Activated naive CD4-positive, alpha-beta T cell treated with anti-CD3 and anti-CD28 coated beads for 36 hours (primary cell): ENCODE data around the gene FAM120B. TPM values are rescaled to one million over a fixed set of nuclear protein-coding genes. Genes with fewer than 3 reads are reported as not detected.
"Not testable (repeated sequence)": the region's sequence is repeated elsewhere in the genome, so short reads cannot be mapped to it uniquely, and the experiment has no call there.

ENCODE experiments used
- CTCF ChIA-PET: fragments of 350-600 bp; sonication (Branson Sonifier 250); formaldehyde crosslinking; loops from one replicate; lab custom pipeline; 2021; ENCODE audit warnings: antibody characterized with exemption; lab: Charles Lee
- DNase-seq: peaks from one replicate; pipeline ENCODE4 v3.0.0-alpha.2; 2020
- H3K27ac Mint-ChIP-seq: one replicate; pipeline ENCODE4 v1.8.0; 2021; ENCODE audit warnings: mild to moderate bottlenecking, mixed read lengths
- H3K27me3 Mint-ChIP-seq: one replicate; pipeline ENCODE4 v1.8.0; 2021; ENCODE audit warnings: low read depth, mixed read lengths
- H3K36me3 Mint-ChIP-seq: one replicate; pipeline ENCODE4 v1.8.0; 2021; ENCODE audit warnings: low read depth, mixed read lengths
- H3K4me1 Mint-ChIP-seq: one replicate; pipeline ENCODE4 v1.8.0; 2021; ENCODE audit warnings: low read depth, mixed read lengths
- H3K4me3 Mint-ChIP-seq: one replicate; pipeline ENCODE4 v1.8.0; 2021; ENCODE audit warnings: mild to moderate bottlenecking, moderate library complexity, mixed read lengths
- H3K9me3 Mint-ChIP-seq: one replicate; pipeline ENCODE4 v1.8.0; 2021; ENCODE audit warnings: mixed read lengths
- intact Hi-C: fragments of 100-400 bp; cut with micrococcal nuclease; formaldehyde crosslinking; loops from one replicate; pipeline ENCODE4 v1.15.1; 2023
- total RNA-seq, 2 experiments: library from RNA; stranded (reverse); gene quantifications; one replicate each; pipeline ENCODE4 v1.2.3, GENCODE V29; 2021

Gene FAM120B
- total RNA-seq, 2 experiments from 2014 or later = 15.5 to 16.1 TPM

DNA sequence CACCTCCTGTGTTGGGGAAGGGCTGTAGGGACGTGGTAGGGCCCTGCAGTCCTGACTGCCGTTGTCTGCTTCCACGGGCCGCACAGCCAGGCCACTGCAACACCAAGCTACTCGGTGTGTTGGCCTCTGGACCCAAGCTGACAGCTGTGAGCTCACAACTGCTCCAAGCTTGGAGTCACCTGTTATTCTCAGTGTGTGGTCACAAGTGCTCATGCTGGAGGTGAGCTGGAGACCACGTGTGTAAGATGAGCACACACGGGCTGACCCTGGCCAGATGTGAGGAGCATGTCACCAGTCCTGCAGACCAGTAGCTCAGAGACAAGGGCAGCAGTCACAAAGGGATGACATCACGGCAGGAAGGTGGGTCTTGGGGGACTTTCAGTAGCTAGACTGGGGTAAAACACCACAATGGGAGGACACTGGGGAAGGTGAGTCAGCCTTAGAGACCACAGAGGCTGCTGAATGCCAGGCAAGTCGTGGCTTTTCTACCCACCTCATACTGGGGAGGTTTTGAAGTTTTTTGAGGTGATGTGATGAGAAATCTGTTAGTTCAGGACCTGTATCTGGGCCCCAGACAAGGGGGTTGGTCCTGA lies 87.3 kb downstream of the FAM120B start:
- H3K4me1 Mint-ChIP-seq = peaks cover 4% of the 10 kb centered on the region

DNA sequence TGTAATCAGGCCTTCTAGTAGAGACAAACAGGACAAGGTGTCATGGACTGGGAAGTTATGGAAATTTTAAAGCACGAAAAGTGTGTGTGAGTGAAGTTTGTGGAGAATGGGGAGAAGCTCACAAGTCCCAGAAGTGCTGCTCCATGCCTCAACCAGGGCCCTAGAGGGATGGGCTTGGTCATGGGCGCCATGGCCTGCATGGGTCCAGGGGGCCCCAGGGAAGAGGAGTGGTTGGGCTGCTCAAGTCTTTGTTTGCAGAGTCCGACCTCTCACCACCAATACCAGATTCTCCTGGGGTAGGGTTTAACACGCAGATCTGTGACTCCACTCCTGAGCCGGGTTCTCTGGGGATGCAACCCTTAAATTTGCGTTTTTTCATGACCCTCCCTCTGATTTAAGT lies 88.4 kb downstream of the FAM120B start:
- H3K36me3 Mint-ChIP-seq = peaks cover 32% of the 10 kb centered on the region
- H3K4me1 Mint-ChIP-seq = peaks cover 4% of the 10 kb centered on the region
- no peaks in the 10 kb centered on the region for H3K27me3 Mint-ChIP-seq
- H3K4me3 Mint-ChIP-seq = no peak overlapping the region
- intact Hi-C loops = no loop called here
- no peak for DNase-seq
- no peak overlapping the region for H3K27ac Mint-ChIP-seq
- H3K9me3 Mint-ChIP-seq = no peaks in the 10 kb centered on the region
- CTCF ChIA-PET = no interaction called here

More for the DNA sequence above, 87.3 kb downstream of the FAM120B start:
- CTCF ChIA-PET = no interaction called here
- H3K36me3 Mint-ChIP-seq = peaks cover 39% of the 10 kb centered on the region
- H3K27ac Mint-ChIP-seq = peak overlapping the region; percentile 77
- peak; percentile 44 for DNase-seq
- no peaks in the 10 kb centered on the region for H3K27me3 Mint-ChIP-seq
- no peaks in the 10 kb centered on the region for H3K9me3 Mint-ChIP-seq
- intact Hi-C loops = no loop called here
- H3K4me3 Mint-ChIP-seq = no peak overlapping the region

DNA sequence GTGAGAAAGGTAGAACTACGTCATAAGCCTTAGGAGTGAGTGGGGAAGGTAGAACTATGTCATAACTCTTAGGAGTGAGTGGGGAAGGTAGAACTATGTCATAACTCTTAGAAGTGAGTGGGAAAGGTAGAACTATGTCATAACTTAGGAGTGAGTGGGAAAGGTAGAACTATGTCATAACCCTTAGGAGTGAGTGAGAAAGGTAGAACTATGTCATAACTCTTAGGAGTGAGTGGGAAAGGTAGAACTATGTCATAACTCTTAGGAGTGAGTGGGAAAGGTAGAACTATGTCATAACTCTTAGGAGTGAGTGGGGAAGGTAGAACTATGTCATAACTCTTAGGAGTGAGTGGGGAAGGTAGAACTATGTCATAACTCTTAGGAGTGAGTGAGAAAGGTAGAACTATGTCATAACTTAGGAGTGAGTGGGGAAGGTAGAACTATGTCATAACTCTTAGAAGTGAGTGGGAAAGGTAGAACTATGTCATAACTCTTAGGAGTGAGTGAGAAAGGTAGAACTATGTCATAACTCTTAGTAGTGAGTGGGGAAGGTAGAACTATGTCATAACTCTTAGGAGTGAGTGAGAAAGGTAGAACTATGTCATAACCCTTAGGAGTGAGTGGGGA lies 92.3 kb downstream of the FAM120B start:
- H3K36me3 Mint-ChIP-seq = peaks cover 32% of the 10 kb centered on the region
- H3K27ac Mint-ChIP-seq, CTCF ChIA-PET, H3K9me3 Mint-ChIP-seq, H3K4me1 Mint-ChIP-seq, intact Hi-C loops, DNase-seq, H3K4me3 Mint-ChIP-seq, H3K27me3 Mint-ChIP-seq: not testable (repeated sequence)

DNA sequence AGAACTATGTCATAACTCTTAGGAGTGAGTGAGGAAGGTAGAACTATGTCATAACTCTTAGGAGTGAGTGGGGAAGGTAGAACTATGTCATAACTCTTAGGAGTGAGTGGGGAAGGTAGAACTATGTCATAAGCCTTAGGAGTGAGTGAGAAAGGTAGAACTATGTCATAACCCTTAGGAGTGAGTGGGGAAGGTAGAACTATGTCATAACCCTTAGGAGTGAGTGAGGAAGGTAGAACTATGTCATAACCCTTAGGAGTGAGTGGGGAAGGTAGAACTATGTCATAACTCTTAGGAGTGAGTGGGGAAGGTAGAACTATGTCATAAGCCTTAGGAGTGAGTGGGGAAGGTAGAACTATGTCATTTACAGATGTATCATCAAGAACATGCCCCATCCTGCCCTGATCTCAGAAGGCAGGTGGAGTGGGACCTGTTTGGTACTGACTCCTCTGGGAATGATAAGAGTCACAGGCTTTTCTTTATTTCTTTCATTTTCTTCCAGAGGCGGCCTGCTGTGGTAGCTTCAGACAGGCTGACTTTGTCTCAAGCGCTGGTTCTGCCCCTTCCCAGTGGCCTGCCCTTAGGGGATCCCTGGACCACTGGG lies 93.5 kb downstream of the FAM120B start:
- H3K4me1 Mint-ChIP-seq, H3K9me3 Mint-ChIP-seq, H3K27ac Mint-ChIP-seq, intact Hi-C loops, H3K27me3 Mint-ChIP-seq, DNase-seq, CTCF ChIA-PET, H3K4me3 Mint-ChIP-seq: not testable (repeated sequence)
- peaks cover 31% of the 10 kb centered on the region for H3K36me3 Mint-ChIP-seq

DNA sequence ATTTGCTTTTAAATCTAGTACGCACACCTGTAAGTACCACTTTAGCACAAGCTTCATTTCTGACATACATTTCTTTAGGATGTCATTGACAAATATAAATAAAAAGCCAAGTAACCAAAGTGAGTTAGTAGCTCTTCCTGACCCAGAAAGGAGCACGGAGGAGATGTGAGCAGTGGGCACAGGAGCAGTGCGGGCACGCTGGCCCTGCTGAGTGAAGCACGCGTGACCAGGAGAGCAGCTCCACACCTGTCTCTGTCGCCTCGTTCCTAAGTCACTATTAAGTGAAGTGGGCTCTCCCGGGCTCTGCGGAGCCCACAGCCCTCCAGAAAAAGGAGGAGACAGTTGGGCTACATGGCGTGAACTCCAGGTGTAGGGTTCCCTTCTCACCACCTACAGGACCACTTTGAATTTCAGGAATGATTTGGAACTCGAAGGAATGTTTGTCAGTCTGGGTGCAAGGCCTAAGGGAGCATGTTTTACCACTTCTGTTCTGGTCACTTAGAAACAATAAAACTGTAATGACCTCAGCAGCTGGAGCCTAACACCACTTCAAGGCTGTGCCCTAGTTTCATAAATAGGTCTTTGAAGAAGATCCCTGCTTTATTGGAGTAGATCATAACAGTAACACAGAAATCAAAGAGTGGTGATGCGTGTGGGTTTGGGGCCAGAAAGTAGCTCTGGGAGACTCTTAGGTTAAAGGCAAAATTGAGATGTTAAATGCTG lies 95.9 kb downstream of the FAM120B start:
- H3K27me3 Mint-ChIP-seq = no peaks in the 10 kb centered on the region

DNA sequence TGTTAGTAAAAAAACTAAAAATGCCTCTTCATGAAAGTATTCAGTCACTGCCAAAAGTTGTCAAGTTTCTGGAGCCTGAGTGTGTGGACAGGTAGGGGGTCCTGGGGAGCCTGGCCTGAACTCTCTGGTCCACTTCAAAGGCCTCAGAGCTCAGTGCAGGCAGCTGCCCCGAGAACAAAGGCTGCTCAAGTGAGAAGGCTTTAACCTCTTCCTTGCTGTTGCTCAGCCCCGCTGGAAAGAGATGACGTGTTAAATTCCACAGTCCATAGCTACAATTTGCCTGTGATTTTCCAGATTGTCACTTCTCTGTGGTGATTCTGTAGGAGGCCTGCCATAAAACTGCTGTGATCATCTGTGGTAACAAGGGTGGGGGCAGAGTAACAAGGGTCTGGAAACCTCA lies 96.9 kb downstream of the FAM120B start:
- Mint-ChIP-seq H3K4me3 (no peak overlapping the region), H3K9me3 (no peaks in the 10 kb centered on the region), H3K4me1 (no peaks in the 10 kb centered on the region), H3K27ac (no peak overlapping the region), H3K36me3 (peaks cover 38% of the 10 kb centered on the region), H3K27me3 (no peaks in the 10 kb centered on the region)
- intact Hi-C loops = no loop called here
- CTCF ChIA-PET = no interaction called here
- DNase-seq = no peak

More for the DNA sequence above, 95.9 kb downstream of the FAM120B start:
- no peaks in the 10 kb centered on the region for H3K9me3 Mint-ChIP-seq
- DNase-seq = no peak
- H3K4me3 Mint-ChIP-seq = no peak overlapping the region
- peaks cover 38% of the 10 kb centered on the region for H3K36me3 Mint-ChIP-seq
- H3K27ac Mint-ChIP-seq = no peak overlapping the region
- CTCF ChIA-PET = no interaction called here
- H3K4me1 Mint-ChIP-seq = no peaks in the 10 kb centered on the region
- intact Hi-C loops = no loop called here

DNA sequence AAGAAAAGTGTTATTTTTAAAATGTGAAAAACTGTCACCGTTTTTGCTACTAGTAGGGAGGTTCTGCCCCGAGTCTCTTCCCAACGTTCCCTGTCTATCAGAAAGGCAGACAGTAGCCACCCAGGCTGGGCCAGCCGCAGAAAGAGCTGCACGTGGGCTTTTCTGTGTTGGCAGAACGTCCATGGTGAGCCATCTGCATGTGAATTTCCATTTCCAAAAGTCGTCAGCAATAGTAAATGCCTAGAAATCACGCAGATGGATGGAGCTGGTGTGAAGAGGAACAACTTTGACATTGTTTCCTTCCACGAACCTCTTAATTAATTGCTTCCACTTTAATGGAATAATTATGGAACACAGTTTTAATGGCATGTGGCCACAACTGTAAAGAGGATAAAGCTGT lies 97.5 kb downstream of the FAM120B start:
- no peaks in the 10 kb centered on the region for H3K4me1 Mint-ChIP-seq
- H3K9me3 Mint-ChIP-seq = no peaks in the 10 kb centered on the region
- no peak overlapping the region for H3K4me3 Mint-ChIP-seq
- H3K36me3 Mint-ChIP-seq = peaks cover 38% of the 10 kb centered on the region
- no peak for DNase-seq
- H3K27ac Mint-ChIP-seq = no peak overlapping the region
- CTCF ChIA-PET = no interaction called here
- H3K27me3 Mint-ChIP-seq = no peaks in the 10 kb centered on the region
- intact Hi-C loops = no loop called here

DNA sequence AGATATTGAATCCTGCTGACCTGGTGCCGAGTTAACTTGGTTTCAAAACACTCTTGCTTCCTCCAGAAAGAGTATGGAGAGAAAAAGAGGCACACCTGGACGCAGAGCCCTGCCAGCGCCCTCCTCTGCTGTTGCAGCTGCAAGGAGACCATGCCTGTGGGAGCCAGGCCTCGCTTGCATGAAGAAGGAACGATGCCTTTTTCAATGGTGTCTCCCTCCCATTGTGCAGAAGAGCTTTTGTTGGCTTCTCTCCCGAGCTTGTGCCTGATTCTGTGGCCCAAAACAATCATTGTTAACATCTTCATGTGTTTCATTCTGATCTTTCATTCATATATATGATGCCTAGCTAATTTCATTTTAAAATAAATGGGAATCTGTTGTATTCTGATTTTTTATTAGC lies 98.1 kb downstream of the FAM120B start:
- Mint-ChIP-seq H3K36me3 (peaks cover 38% of the 10 kb centered on the region), H3K27me3 (no peaks in the 10 kb centered on the region), H3K4me3 (no peak overlapping the region), H3K9me3 (no peaks in the 10 kb centered on the region), H3K4me1 (no peaks in the 10 kb centered on the region), H3K27ac (no peak overlapping the region)
- intact Hi-C loops = no loop called here
- no peak for DNase-seq
- CTCF ChIA-PET = no interaction called here

DNA sequence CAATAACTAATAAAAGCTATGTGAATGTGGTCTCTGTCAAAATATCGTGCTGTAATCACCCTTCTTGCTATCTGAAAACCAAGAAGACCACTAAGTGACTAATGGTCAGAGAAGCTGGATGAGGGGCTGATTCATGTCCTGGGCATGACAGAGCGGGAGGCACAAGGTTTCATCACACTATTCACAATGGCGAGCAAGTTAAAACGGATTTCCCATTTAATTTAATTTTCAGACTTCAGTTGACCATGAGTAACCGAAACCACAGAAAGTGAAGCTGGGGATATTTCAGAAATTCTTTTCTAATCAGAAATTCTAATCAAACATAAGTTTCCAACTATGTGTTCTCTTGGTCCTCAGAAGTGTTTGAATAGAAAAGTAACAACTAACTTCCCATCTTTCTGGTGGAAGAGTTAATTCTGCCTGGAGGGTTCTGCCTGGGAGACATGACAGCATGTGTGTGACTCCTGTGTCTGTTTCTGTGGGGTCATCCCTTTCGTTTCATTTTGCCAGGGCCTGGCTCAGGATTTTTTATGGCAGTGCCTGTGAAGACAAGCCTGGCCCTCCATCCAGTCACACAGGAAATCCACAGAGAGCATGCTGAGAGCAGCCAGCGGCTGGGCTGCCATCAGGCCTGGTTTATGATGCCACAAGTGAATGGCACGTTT lies 98.9 kb downstream of the FAM120B start:
- Mint-ChIP-seq H3K4me1 (no peaks in the 10 kb centered on the region), H3K27ac (no peak overlapping the region), H3K9me3 (no peaks in the 10 kb centered on the region), H3K27me3 (no peaks in the 10 kb centered on the region), H3K36me3 (peaks cover 38% of the 10 kb centered on the region), H3K4me3 (no peak overlapping the region)
- intact Hi-C loops = no loop called here
- no peak for DNase-seq
- CTCF ChIA-PET = no interaction called here

DNA sequence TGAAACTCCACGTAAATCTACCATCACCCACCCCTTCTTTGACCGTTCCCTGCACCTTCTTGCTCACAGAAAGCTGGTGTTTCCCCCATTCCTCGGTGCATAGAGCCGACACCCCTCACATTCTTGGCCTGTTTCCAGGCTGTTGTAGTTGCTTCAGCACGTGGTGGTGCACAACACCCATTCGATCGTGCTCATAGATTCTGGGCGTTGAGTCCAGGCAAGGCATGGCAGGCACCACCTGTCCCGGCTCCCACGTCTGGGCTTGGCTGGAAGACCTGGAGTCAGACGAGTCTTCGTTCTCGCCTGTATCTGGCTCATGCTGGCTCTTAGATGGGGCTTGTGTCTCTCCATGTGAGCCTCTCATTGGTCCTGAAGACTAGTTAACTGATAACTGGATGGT lies 100.6 kb downstream of the FAM120B start:
- no peak overlapping the region for H3K27ac Mint-ChIP-seq
- H3K36me3 Mint-ChIP-seq = peaks cover 42% of the 10 kb centered on the region
- H3K27me3 Mint-ChIP-seq = no peaks in the 10 kb centered on the region
- DNase-seq = no peak
- no peaks in the 10 kb centered on the region for H3K4me1 Mint-ChIP-seq
- H3K4me3 Mint-ChIP-seq = no peak overlapping the region
- CTCF ChIA-PET = no interaction called here
- intact Hi-C loops = no loop called here
- peaks cover 8% of the 10 kb centered on the region for H3K9me3 Mint-ChIP-seq

DNA sequence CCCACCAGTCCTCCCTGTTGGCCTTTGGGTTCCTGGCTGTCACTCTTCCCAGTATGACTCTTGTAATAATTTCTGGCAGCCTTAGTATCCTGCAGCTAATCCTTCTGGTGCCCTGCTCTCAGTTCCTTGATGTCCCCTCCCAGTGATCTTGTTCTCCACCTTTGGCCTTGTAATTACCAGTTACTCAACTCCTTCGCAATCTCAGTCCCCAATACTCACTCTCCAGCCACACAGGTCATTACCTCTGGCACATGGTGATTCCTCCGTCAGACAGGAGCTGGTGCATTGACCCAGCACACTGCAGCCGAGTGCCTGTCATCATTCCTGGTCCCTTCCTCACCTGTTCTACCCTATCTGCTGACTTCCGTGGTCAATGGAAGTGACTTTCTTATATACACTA lies 101.4 kb downstream of the FAM120B start:
- CTCF ChIA-PET = no interaction called here
- Mint-ChIP-seq H3K27ac (no peak overlapping the region), H3K36me3 (peaks cover 38% of the 10 kb centered on the region), H3K4me1 (no peaks in the 10 kb centered on the region), H3K27me3 (no peaks in the 10 kb centered on the region), H3K9me3 (peaks cover 13% of the 10 kb centered on the region), H3K4me3 (no peak overlapping the region)
- DNase-seq = no peak
- intact Hi-C loops = no loop called here

DNA sequence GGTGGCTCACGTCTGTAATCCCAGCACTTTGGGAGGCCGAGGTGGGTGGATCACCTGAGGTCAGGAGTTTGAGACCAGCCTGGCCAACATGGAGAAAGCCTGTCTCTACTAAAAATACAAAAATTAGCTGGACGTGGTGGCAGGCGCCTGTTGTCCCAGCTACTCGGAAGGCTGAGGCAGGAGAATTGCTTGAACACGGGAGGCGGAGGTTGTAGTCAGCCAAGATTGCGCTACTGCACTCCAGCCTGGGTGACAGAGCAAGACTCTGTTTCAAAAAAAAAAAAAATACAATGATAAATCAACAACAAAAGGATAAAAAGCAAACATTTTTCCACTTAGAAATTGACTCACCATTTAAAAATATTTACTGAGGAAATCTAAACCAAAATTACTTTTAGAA lies 103.2 kb downstream of the FAM120B start:
- H3K27ac Mint-ChIP-seq, CTCF ChIA-PET, DNase-seq, H3K4me3 Mint-ChIP-seq, H3K4me1 Mint-ChIP-seq, H3K27me3 Mint-ChIP-seq, intact Hi-C loops: not testable (repeated sequence)
- H3K9me3 Mint-ChIP-seq = peaks cover 26% of the 10 kb centered on the region
- H3K36me3 Mint-ChIP-seq = peaks cover 32% of the 10 kb centered on the region
